HCT116 (cell line): Measurements from ENCODE around the gene NFIC. TPM values are rescaled to one million over a fixed set of nuclear protein-coding genes. Genes with fewer than 3 reads are reported as not detected.

ENCODE experiments used
- ATAC-seq: fragments of 200-7000 bp; cut with Tn5 transposase; 2 replicates; pipeline ENCODE4 v1.9.1; 2020; ENCODE audit warnings: mild to moderate bottlenecking, moderate library complexity
- BruUV-seq: library from RNA; stranded (reverse); fragments of 400-500 nt; replicated peaks from 2 replicates; lab custom pipeline; 2021; lab: Mats Ljungman, UMichigan
- CTCF ChIA-PET: fragments of 300-600 bp; sonication (Branson Sonifier 250); formaldehyde crosslinking; loops from one replicate; lab custom pipeline; 2021; ENCODE audit warnings: antibody characterized with exemption; lab: Charles Lee
- POLR2A ChIA-PET: fragments of 300-600, 350-600 bp; sonication (Branson Sonifier 250); formaldehyde crosslinking; loops from one replicate; lab custom pipeline; 2021; ENCODE audit warnings: antibody characterized with exemption; lab: Charles Lee
- RAD21 ChIA-PET, 2 experiments: fragments of 300-600 bp; sonication (Branson Sonifier 250); formaldehyde crosslinking; loops; one replicate each; lab custom pipeline; 2023; ENCODE audit warnings: low total read pairs in 2 of 2; ENCODE audit not compliant: uncharacterized antibody in 2 of 2, unreplicated experiment in 2 of 2, low non-redundant PET in 1 of 2; lab: Charles Lee
- DNase-seq: peaks from one replicate; pipeline ENCODE4 v3.0.0-alpha.2; 2010; ENCODE audit warnings: low read depth, low spot score
- H2AFZ ChIP-seq: fragments of 200-600 bp; shearing (Covaris generic), sonication (generic); 2 replicates; pipeline ENCODE4 v1.6.1; 2017; ENCODE audit warnings: low read depth, mixed run types, mixed read lengths, antibody characterized with exemption, low read length; ENCODE audit not compliant: poor library complexity, severe bottlenecking
- H3K27ac ChIP-seq: 2 replicates; pipeline ENCODE4 v1.5.1; 2012; ENCODE audit warnings: low read depth, low read length
- H3K27me3 ChIP-seq: fragments of 200-600 bp; sonication (generic); 2 replicates; pipeline ENCODE4 v1.6.1; 2016; ENCODE audit warnings: mixed run types, low read length, mixed read lengths; ENCODE audit not compliant: insufficient read depth
- H3K36me3 ChIP-seq, 2 experiments: fragments of 200-500 bp in 1 of 2; fragments of 200-600 bp in 1 of 2; sonication (Bioruptor generic) in 1 of 2; sonication (generic) in 1 of 2; 2 replicates each; pipeline versions ENCODE4 v1.5.1 to v1.6.1; 2014 to 2016; ENCODE audit warnings: low read length in 2 of 2, inconsistent platforms in 1 of 2, mixed read lengths in 1 of 2, mixed run types in 1 of 2; ENCODE audit not compliant: insufficient read depth in 2 of 2, control insufficient read depth in 1 of 2
- H3K4me1 ChIP-seq, 2 experiments: fragments of 200-600 bp in 1 of 2; sonication (generic) in 1 of 2; 2 replicates each; pipeline versions ENCODE4 v1.5.1 to v1.6.1; 2012 to 2017; ENCODE audit warnings: low read length in 2 of 2, inconsistent platforms in 1 of 2, mild to moderate bottlenecking in 1 of 2, mixed read lengths in 1 of 2, mixed run types in 1 of 2, moderate library complexity in 1 of 2; ENCODE audit not compliant: insufficient read depth in 2 of 2, control insufficient read depth in 1 of 2
- H3K4me2 ChIP-seq: fragments of 200-600 bp; sonication (generic); 2 replicates; pipeline ENCODE4 v1.6.1; 2017; ENCODE audit warnings: mixed run types, low read length, mixed read lengths
- H3K4me3 ChIP-seq, 2 experiments: fragments of 200-600 bp in 1 of 2; sonication (generic) in 1 of 2; replicated peaks in 1 of 2; 2 replicates each; pipeline ENCODE4 v1.5.1; 2011 to 2016; ENCODE audit warnings: low read length in 2 of 2, control low read depth in 1 of 2, low read depth in 1 of 2, mild to moderate bottlenecking in 1 of 2, mixed read lengths in 1 of 2, mixed run types in 1 of 2
- H3K79me2 ChIP-seq: fragments of 200-600 bp; sonication (generic); 2 replicates; pipeline ENCODE4 v1.6.1; 2017; ENCODE audit warnings: mild to moderate bottlenecking, mixed run types, low read length, moderate library complexity, mixed read lengths; ENCODE audit not compliant: insufficient read depth
- H3K9ac ChIP-seq: fragments of 200-600 bp; sonication (generic); 2 replicates; pipeline ENCODE4 v1.6.1; 2016; ENCODE audit warnings: low read length, mixed read lengths
- H3K9me2 ChIP-seq: fragments of 200-600 bp; sonication (generic), shearing (Covaris generic); 2 replicates; pipeline ENCODE4 v1.6.1; 2017; ENCODE audit warnings: mixed run types, mild to moderate bottlenecking, moderate library complexity; ENCODE audit not compliant: insufficient read depth
- H3K9me3 ChIP-seq, 2 experiments: fragments of 200-500 bp in 1 of 2; fragments of 200-600 bp in 1 of 2; sonication (Bioruptor generic) in 1 of 2; sonication (generic) in 1 of 2; 2 replicates each; pipeline ENCODE4 v1.6.1; 2014 to 2017; ENCODE audit warnings: low read length in 2 of 2, mixed read lengths in 2 of 2, inconsistent platforms in 1 of 2, low read depth in 1 of 2, mild to moderate bottlenecking in 1 of 2, mixed run types in 1 of 2, moderate library complexity in 1 of 2; ENCODE audit not compliant: control insufficient read depth in 1 of 2, insufficient read depth in 1 of 2
- H4K20me1 ChIP-seq: fragments of 200-600 bp; sonication (generic), shearing (Covaris generic); 2 replicates; pipeline ENCODE4 v1.6.1; 2017; ENCODE audit warnings: mixed run types, mild to moderate bottlenecking, moderate library complexity; ENCODE audit not compliant: insufficient read depth
- EGR1 ChIP-seq: IDR thresholded peaks from 2 replicates; pipeline ENCODE4 v1.6.1; 2012; ENCODE audit warnings: low read depth
- ELF1 ChIP-seq: IDR thresholded peaks from 2 replicates; pipeline ENCODE4 v1.6.1; 2012; ENCODE audit warnings: low read depth, borderline replicate concordance
- SIN3A ChIP-seq: IDR thresholded peaks from 2 replicates; pipeline ENCODE4 v1.6.1; 2012; ENCODE audit warnings: low read depth
- TCF7L2 ChIP-seq: IDR thresholded peaks from 2 replicates; pipeline ENCODE4 v1.7.0; 2011; ENCODE audit warnings: borderline replicate concordance, inconsistent platforms; ENCODE audit not compliant: insufficient read depth, insufficient read length; ENCODE audit errors: extremely low read depth
- YY1 ChIP-seq: IDR thresholded peaks from 2 replicates; pipeline ENCODE4 v1.6.1; 2011; ENCODE audit warnings: low read length, low read depth, moderate library complexity, mild to moderate bottlenecking; ENCODE audit not compliant: insufficient replicate concordance; ENCODE audit errors: extremely low read depth
- intact Hi-C: fragments of 100-400 bp; cut with micrococcal nuclease; formaldehyde crosslinking; loops from 2 replicates; pipeline ENCODE4 v1.10.0; 2022
- total RNA-seq: library from RNA; stranded (reverse); gene quantifications from one replicate; pipeline ENCODE4 v1.2.1, GENCODE V29; 2021; ENCODE audit not compliant: unreplicated experiment

Gene NFIC
- total RNA-seq, 1 experiment from 2014 or later, result 116 TPM

DNA sequence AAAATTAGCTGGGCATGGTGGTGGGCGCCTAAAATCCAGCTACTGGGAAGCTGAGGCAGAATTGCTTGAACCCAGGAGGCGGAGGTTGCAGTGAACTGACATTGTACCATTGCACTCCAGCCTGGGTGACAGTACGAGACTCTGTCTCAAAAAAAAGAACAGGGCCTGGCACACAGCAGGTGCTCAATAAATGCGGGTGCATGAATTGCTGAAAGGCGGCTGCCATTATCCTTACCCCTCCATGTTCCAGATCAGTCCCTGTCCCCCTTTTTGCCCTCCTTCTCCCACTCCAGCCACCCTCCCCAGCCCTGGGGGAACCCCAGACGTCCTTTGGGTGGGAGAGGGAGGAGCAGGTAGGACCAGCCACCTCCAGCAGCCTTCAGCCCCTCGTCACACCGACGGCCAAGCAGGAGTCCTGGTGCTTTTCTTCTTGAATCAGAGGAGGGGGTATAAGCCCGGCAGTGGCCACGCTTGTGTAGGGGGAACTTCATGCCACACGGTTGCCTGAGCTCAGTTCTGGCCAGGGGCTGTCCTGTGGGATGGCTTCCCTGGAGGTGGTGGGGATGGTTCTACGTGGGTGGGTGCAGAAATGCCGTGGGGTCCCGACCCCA is 20.4 kb upstream of the NFIC start:
- no peaks in the 10 kb centered on the region for H3K36me3 ChIP-seq
- ATAC-seq (no peak), DNase-seq (no peak)
- H2AFZ ChIP-seq, result no peak overlapping the region
- H3K9ac ChIP-seq, result no peak overlapping the region
- no peak overlapping the region for H3K4me3 ChIP-seq
- H3K27me3 ChIP-seq, result no peaks in the 10 kb centered on the region
- no peak overlapping the region for H3K4me2 ChIP-seq
- ChIA-PET RAD21 (no interaction called here), CTCF (no interaction called here), POLR2A (no interaction called here)
- H3K27ac ChIP-seq, result no peak overlapping the region
- no peaks in the 10 kb centered on the region for H3K9me2 ChIP-seq
- no peaks in the 10 kb centered on the region for H3K79me2 ChIP-seq
- intact Hi-C loops, result no loop called here
- no peaks in the 10 kb centered on the region for H3K9me3 ChIP-seq
- no TSS peak for BruUV-seq
- H3K4me1 ChIP-seq, result peaks cover 3 to 19% of the 10 kb centered on the region in 2 experiments
- no peak for TF ChIP-seq SIN3A
- TF ChIP-seq TCF7L2, result no peak
- no peak for TF ChIP-seq YY1
- H4K20me1 ChIP-seq, result no peaks in the 10 kb centered on the region

DNA sequence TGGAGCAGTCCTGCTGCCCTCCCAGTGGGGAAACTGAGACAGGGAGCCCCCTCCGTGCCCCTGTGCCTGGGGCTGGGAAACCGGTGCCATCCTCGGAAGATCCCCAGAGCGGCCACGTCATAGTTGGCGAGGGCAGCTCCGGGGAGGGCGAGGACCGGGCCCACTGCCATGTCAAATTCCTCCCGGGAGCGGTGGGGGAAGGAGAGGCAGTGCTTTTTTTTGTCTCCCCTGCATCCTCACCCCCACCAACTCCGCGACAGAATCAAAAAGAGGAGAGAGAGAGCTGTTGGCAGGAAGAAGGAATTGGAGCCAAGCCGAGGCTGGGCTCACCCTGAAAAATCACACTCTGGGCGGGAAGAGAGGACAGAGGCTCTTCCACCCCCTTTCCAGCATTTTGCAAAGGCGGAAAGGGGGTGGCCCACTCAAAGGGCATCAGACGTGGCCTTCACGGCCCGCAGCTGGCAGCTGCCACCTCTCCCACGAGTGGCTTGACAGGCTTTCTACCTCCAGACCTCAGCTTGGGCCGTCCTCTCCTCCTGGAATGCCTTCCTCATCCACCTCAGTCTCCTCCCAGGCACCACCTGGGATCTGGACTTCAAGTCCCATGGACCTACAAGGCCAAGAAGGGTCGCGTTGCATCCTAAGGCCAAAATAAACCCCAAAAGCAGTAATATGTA is 19.6 kb upstream of the NFIC start:
- Histone ChIP-seq H3K27ac (no peak overlapping the region), H3K36me3 (no peaks in the 10 kb centered on the region), H3K9me2 (no peaks in the 10 kb centered on the region), H3K79me2 (no peaks in the 10 kb centered on the region), H2AFZ (no peak overlapping the region), H3K4me3 (no peak overlapping the region), H3K9ac (no peak overlapping the region), H3K27me3 (no peaks in the 10 kb centered on the region), H3K4me1 (peaks cover 3 to 19% of the 10 kb centered on the region in 2 experiments), H4K20me1 (no peaks in the 10 kb centered on the region), H3K4me2 (no peak overlapping the region), H3K9me3 (no peaks in the 10 kb centered on the region)
- ATAC-seq (no peak), DNase-seq (no peak)
- TF ChIP-seq EGR1, result no peak
- TF ChIP-seq ELF1, result no peak
- BruUV-seq, result no TSS peak
- ChIA-PET RAD21 (no interaction called here), POLR2A (no interaction called here), CTCF (no interaction called here)
- intact Hi-C loops, result no loop called here
